Measurements from ENCODE around the gene EIF4G3. TPM values are rescaled to one million over a fixed set of nuclear protein-coding genes. Genes with fewer than 3 reads are reported as not detected.

EIF4G3 gene
- total RNA-seq, 1 experiment from 2014 or later = 87.6 TPM

DNA sequence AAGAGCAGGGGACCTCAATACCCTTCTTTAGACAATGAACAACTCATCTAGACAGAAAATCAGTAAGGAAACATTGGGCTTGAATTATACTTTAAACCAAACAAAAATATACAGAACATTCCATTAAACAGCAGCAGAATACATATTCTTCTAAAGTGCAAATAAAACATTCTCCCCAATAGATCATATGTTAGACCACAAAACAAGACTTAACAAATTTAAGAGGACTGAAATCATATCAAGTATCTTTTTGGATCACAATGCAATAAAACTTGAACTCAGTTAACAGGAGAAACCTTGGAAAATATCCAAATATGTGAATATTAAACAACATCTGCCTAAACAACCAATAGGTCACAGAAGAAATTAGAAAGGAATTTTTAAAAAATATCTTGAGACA is 341.9 kb downstream of the EIF4G3 start:
- no peak overlapping the region for H3K27ac Mint-ChIP-seq (ENCODE audit: low read depth, unreplicated experiment)
- DNase-seq (ENCODE audit: unreplicated experiment) = no peak
- POLR2A ChIA-PET = no interaction called here
- TF ChIP-seq CTCF (IDR thresholded peaks at IDR 0.05; ENCODE audit: unreplicated experiment) = no peak
- CTCF ChIA-PET = no interaction called here
- H3K9me3 Mint-ChIP-seq (ENCODE audit: unreplicated experiment) = no peaks in the 10 kb centered on the region
- peaks cover 4% of the 10 kb centered on the region for H3K36me3 Mint-ChIP-seq (ENCODE audit: insufficient read depth, unreplicated experiment)
- H3K27me3 Mint-ChIP-seq (ENCODE audit: insufficient read depth, unreplicated experiment) = no peaks in the 10 kb centered on the region
- H3K4me3 Mint-ChIP-seq (ENCODE audit: unreplicated experiment) = no peak overlapping the region
- H3K4me1 Mint-ChIP-seq (ENCODE audit: insufficient read depth, unreplicated experiment) = peaks cover 13% of the 10 kb centered on the region
- no TSS peak for BruUV-seq (replicated peaks)
- intact Hi-C loops (cut with micrococcal nuclease) = no loop called here

- DNase-seq (ENCODE audit: unreplicated experiment) = no peak
- BruUV-seq (replicated peaks) = no TSS peak
- H3K27me3 Mint-ChIP-seq (ENCODE audit: insufficient read depth, unreplicated experiment) = no peaks in the 10 kb centered on the region
- H3K4me3 Mint-ChIP-seq (ENCODE audit: unreplicated experiment) = no peak overlapping the region
- no peak overlapping the region for H3K27ac Mint-ChIP-seq (ENCODE audit: low read depth, unreplicated experiment)
- H3K36me3 Mint-ChIP-seq (ENCODE audit: insufficient read depth, unreplicated experiment) = no peaks in the 10 kb centered on the region
- peaks cover 13% of the 10 kb centered on the region for H3K4me1 Mint-ChIP-seq (ENCODE audit: insufficient read depth, unreplicated experiment)
- no peak for TF ChIP-seq CTCF (IDR thresholded peaks at IDR 0.05; ENCODE audit: unreplicated experiment)
- no peaks in the 10 kb centered on the region for H3K9me3 Mint-ChIP-seq (ENCODE audit: unreplicated experiment)
- intact Hi-C loops (cut with micrococcal nuclease) = no loop called here
- CTCF ChIA-PET = no interaction called here
- POLR2A ChIA-PET = no interaction called here
Observed at GRCh38 chr1:20834192-20834591, 342.5 kb downstream of the EIF4G3 start.

DNA sequence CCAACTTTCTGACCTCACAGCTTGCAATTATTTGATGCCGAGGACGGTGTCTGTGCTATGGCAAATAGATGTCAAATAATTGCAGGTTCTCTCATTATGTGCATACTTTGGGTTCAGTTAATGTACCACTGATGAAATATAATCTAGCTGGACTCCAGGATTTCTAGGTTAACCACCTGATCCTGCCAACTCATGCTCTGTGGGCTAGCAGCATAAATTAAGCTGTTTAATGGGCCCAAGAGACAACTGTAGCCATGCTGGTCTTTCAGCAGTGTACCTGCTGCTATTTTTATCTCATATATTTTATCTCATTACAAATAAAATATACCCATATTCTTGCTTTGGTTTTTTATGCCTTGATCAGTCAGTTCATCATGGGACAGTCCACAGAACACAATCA is 346.3 kb downstream of the EIF4G3 start:
- Mint-ChIP-seq H3K4me3 (ENCODE audit: unreplicated experiment) (no peak overlapping the region), H3K9me3 (ENCODE audit: unreplicated experiment) (no peaks in the 10 kb centered on the region), H3K36me3 (ENCODE audit: insufficient read depth, unreplicated experiment) (peaks cover 14% of the 10 kb centered on the region), H3K27ac (ENCODE audit: low read depth, unreplicated experiment) (no peak overlapping the region), H3K27me3 (ENCODE audit: insufficient read depth, unreplicated experiment) (no peaks in the 10 kb centered on the region), H3K4me1 (ENCODE audit: insufficient read depth, unreplicated experiment) (peaks cover 13% of the 10 kb centered on the region)
- ChIA-PET POLR2A (interaction anchor here (1.0 to 1.4 kb wide), 2 partner anchors 12 to 51 kb away, joined by 3 to 5 read pairs; no protein-coding TSS in a partner anchor), CTCF (interaction anchor here (0.6 kb wide), 1 partner anchor 18 kb away, joined by 3 read pairs; no protein-coding TSS in a partner anchor)
- no TSS peak for BruUV-seq (replicated peaks)
- DNase-seq (ENCODE audit: unreplicated experiment) = no peak
- TF ChIP-seq CTCF (IDR thresholded peaks at IDR 0.05; ENCODE audit: unreplicated experiment) = no peak
- intact Hi-C loops (cut with micrococcal nuclease) = no loop called here

GRCh38 chr1:20829946-20830345 is 346.8 kb downstream of the EIF4G3 start:
- H3K27me3 Mint-ChIP-seq (ENCODE audit: insufficient read depth, unreplicated experiment) = no peaks in the 10 kb centered on the region
- peaks cover 9% of the 10 kb centered on the region for H3K4me1 Mint-ChIP-seq (ENCODE audit: insufficient read depth, unreplicated experiment)
- H3K27ac Mint-ChIP-seq (ENCODE audit: low read depth, unreplicated experiment) = no peak overlapping the region
- peaks cover 18% of the 10 kb centered on the region for H3K36me3 Mint-ChIP-seq (ENCODE audit: insufficient read depth, unreplicated experiment)
- no peak for DNase-seq (ENCODE audit: unreplicated experiment)
- ChIA-PET CTCF (no interaction called here), POLR2A (interaction anchor here (1.0 to 1.4 kb wide), 2 partner anchors 11 to 52 kb away, joined by 3 to 5 read pairs; no protein-coding TSS in a partner anchor)
- BruUV-seq (replicated peaks) = no TSS peak
- no peak overlapping the region for H3K4me3 Mint-ChIP-seq (ENCODE audit: unreplicated experiment)
- intact Hi-C loops (cut with micrococcal nuclease) = no loop called here
- TF ChIP-seq CTCF (IDR thresholded peaks at IDR 0.05; ENCODE audit: unreplicated experiment) = no peak
- no peaks in the 10 kb centered on the region for H3K9me3 Mint-ChIP-seq (ENCODE audit: unreplicated experiment)

Measured in MCF 10A (cell line).